Activated CD4-positive, alpha-beta T cell treated with anti-CD3 and anti-CD28 coated beads, Interleukin-2, amount 10 ng/mL, durations not matched to agents 24 days and 14 days (primary cell): Measurements from ENCODE around the gene KCND3. TPM values are rescaled to one million over a fixed set of nuclear protein-coding genes. Genes with fewer than 3 reads are reported as not detected.

ENCODE experiments used
- DNase-seq: peaks from one replicate; pipeline ENCODE4 v3.0.0; 2022
- H3K27ac Mint-ChIP-seq: one replicate; pipeline ENCODE4 v1.8.0; 2022; ENCODE audit warnings: mild to moderate bottlenecking, mixed read lengths
- H3K27me3 Mint-ChIP-seq: one replicate; pipeline ENCODE4 v1.8.0; 2022; ENCODE audit warnings: mixed read lengths
- H3K36me3 Mint-ChIP-seq: one replicate; pipeline ENCODE4 v1.8.0; 2022; ENCODE audit warnings: low read depth, mild to moderate bottlenecking, mixed read lengths
- H3K4me1 Mint-ChIP-seq: one replicate; pipeline ENCODE4 v1.8.0; 2021; ENCODE audit warnings: mixed read lengths
- H3K4me3 Mint-ChIP-seq: one replicate; pipeline ENCODE4 v1.8.0; 2022; ENCODE audit warnings: mild to moderate bottlenecking, moderate library complexity, mixed read lengths
- H3K9me3 Mint-ChIP-seq: one replicate; pipeline ENCODE4 v1.8.0; 2021; ENCODE audit warnings: mixed read lengths
- intact Hi-C: fragments of 100-400 bp; cut with micrococcal nuclease; formaldehyde crosslinking; loops from one replicate; pipeline ENCODE4 v1.15.1; 2023
- total RNA-seq: library from RNA; stranded (reverse); gene quantifications from 2 replicates; pipeline ENCODE4 v1.2.3, GENCODE V29; 2022

The KCND3 gene
- total RNA-seq, 1 donor from 2014 or later = not detected

- Mint-ChIP-seq H3K27ac (peak overlapping the region; percentile 23), H3K4me1 (peaks cover 27% of the 10 kb centered on the region), H3K27me3 (peaks cover 45% of the 10 kb centered on the region), H3K4me3 (peak overlapping the region; percentile 96), H3K36me3 (no peaks in the 10 kb centered on the region), H3K9me3 (no peaks in the 10 kb centered on the region)
- intact Hi-C loops = loop anchor here (2.0 to 5.0 kb wide), 2 partner anchors 23 to 1101 kb away; no protein-coding TSS in a partner anchor
- no peak for DNase-seq
These were observed 251.4 kb downstream of the KCND3 start for GRCh38 chr1:111738133-111738435.

- Mint-ChIP-seq H3K27me3 (peaks cover 41% of the 10 kb centered on the region), H3K4me3 (peak overlapping the region; percentile 96), H3K9me3 (no peaks in the 10 kb centered on the region), H3K27ac (peak overlapping the region; percentile 23), H3K4me1 (peaks cover 28% of the 10 kb centered on the region), H3K36me3 (no peaks in the 10 kb centered on the region)
- intact Hi-C loops = loop anchor here (2.0 to 5.0 kb wide), 2 partner anchors 23 to 1100 kb away; no protein-coding TSS in a partner anchor
- DNase-seq = no peak
These were observed 252.0 kb downstream of the KCND3 start for GRCh38 chr1:111737216-111738132.

- no peaks in the 10 kb centered on the region for H3K36me3 Mint-ChIP-seq
- DNase-seq = no peak
- H3K27ac Mint-ChIP-seq = no peak overlapping the region
- H3K4me1 Mint-ChIP-seq = peaks cover 28% of the 10 kb centered on the region
- H3K9me3 Mint-ChIP-seq = no peaks in the 10 kb centered on the region
- H3K27me3 Mint-ChIP-seq = peaks cover 33% of the 10 kb centered on the region
- H3K4me3 Mint-ChIP-seq = peak overlapping the region; percentile 96
- intact Hi-C loops = loop anchor here (5.0 kb wide), 1 partner anchor 1099 kb away; no protein-coding TSS in a partner anchor
These were observed 252.8 kb downstream of the KCND3 start for GRCh38 chr1:111736548-111737215.

GRCh38 chr1:111735858-111736544 is 253.5 kb downstream of the KCND3 start:
- no peaks in the 10 kb centered on the region for H3K36me3 Mint-ChIP-seq
- intact Hi-C loops = loop anchor here (5.0 kb wide), 1 partner anchor 1099 kb away; no protein-coding TSS in a partner anchor
- H3K27ac Mint-ChIP-seq = no peak overlapping the region

GRCh38 chr1:111735321-111735720 is 254.1 kb downstream of the KCND3 start:
- Mint-ChIP-seq H3K27me3 (peaks cover 19% of the 10 kb centered on the region), H3K36me3 (no peaks in the 10 kb centered on the region), H3K27ac (no peak overlapping the region), H3K4me1 (peaks cover 22% of the 10 kb centered on the region), H3K4me3 (no peak overlapping the region), H3K9me3 (no peaks in the 10 kb centered on the region)
- no peak for DNase-seq
- intact Hi-C loops = loop anchor here (5.0 kb wide), 1 partner anchor 1098 kb away; no protein-coding TSS in a partner anchor

More at GRCh38 chr1:111735858-111736544, 253.5 kb downstream of the KCND3 start:
- DNase-seq = no peak
- Mint-ChIP-seq H3K27me3 (peaks cover 26% of the 10 kb centered on the region), H3K4me3 (no peak overlapping the region), H3K9me3 (no peaks in the 10 kb centered on the region), H3K4me1 (peaks cover 28% of the 10 kb centered on the region)

- no peak for DNase-seq
- no peaks in the 10 kb centered on the region for H3K9me3 Mint-ChIP-seq
- no peak overlapping the region for H3K4me3 Mint-ChIP-seq
- H3K4me1 Mint-ChIP-seq = peaks cover 21% of the 10 kb centered on the region
- intact Hi-C loops = loop anchor here (5.0 kb wide), 1 partner anchor 1098 kb away; no protein-coding TSS in a partner anchor
- no peaks in the 10 kb centered on the region for H3K36me3 Mint-ChIP-seq
- no peak overlapping the region for H3K27ac Mint-ChIP-seq
- H3K27me3 Mint-ChIP-seq = peaks cover 17% of the 10 kb centered on the region
These were observed 254.6 kb downstream of the KCND3 start for GRCh38 chr1:111734856-111735255.

- no peaks in the 10 kb centered on the region for H3K9me3 Mint-ChIP-seq
- DNase-seq = no peak
- H3K36me3 Mint-ChIP-seq = no peaks in the 10 kb centered on the region
- H3K27ac Mint-ChIP-seq = no peak overlapping the region
- H3K27me3 Mint-ChIP-seq = peaks cover 15% of the 10 kb centered on the region
- H3K4me1 Mint-ChIP-seq = peaks cover 20% of the 10 kb centered on the region
- intact Hi-C loops = no loop called here
- no peak overlapping the region for H3K4me3 Mint-ChIP-seq
These were observed 255.0 kb downstream of the KCND3 start for GRCh38 chr1:111734426-111734825.

- Mint-ChIP-seq H3K36me3 (no peaks in the 10 kb centered on the region), H3K9me3 (no peaks in the 10 kb centered on the region), H3K27me3 (peaks cover 15% of the 10 kb centered on the region), H3K27ac (no peak overlapping the region), H3K4me1 (peaks cover 20% of the 10 kb centered on the region), H3K4me3 (no peak overlapping the region)
- DNase-seq = no peak
- intact Hi-C loops = no loop called here
These were observed 255.5 kb downstream of the KCND3 start for GRCh38 chr1:111733992-111734341.

- H3K36me3 Mint-ChIP-seq = no peaks in the 10 kb centered on the region
- DNase-seq = no peak
- no peaks in the 10 kb centered on the region for H3K9me3 Mint-ChIP-seq
- peaks cover 17% of the 10 kb centered on the region for H3K4me1 Mint-ChIP-seq
- peaks cover 12% of the 10 kb centered on the region for H3K27me3 Mint-ChIP-seq
- no peak overlapping the region for H3K4me3 Mint-ChIP-seq
- H3K27ac Mint-ChIP-seq = peak overlapping the region; percentile 7
- intact Hi-C loops = no loop called here
These were observed 256.1 kb downstream of the KCND3 start for GRCh38 chr1:111733183-111733991.

- Mint-ChIP-seq H3K4me3 (no peak overlapping the region), H3K36me3 (no peaks in the 10 kb centered on the region), H3K27me3 (peaks cover 9% of the 10 kb centered on the region), H3K4me1 (peaks cover 13% of the 10 kb centered on the region), H3K9me3 (no peaks in the 10 kb centered on the region), H3K27ac (no peak overlapping the region)
- intact Hi-C loops = no loop called here
- DNase-seq = no peak
These were observed 256.8 kb downstream of the KCND3 start for GRCh38 chr1:111732718-111733117.

GRCh38 chr1:111731956-111732355 is 257.5 kb downstream of the KCND3 start:
- no peaks in the 10 kb centered on the region for H3K36me3 Mint-ChIP-seq
- H3K27me3 Mint-ChIP-seq = peaks cover 2% of the 10 kb centered on the region
- DNase-seq = no peak
- H3K27ac Mint-ChIP-seq = no peak overlapping the region
- intact Hi-C loops = no loop called here
- no peaks in the 10 kb centered on the region for H3K9me3 Mint-ChIP-seq
- H3K4me1 Mint-ChIP-seq = peaks cover 7% of the 10 kb centered on the region
- H3K4me3 Mint-ChIP-seq = no peak overlapping the region

- intact Hi-C loops = no loop called here
- DNase-seq = no peak
- H3K27ac Mint-ChIP-seq = no peak overlapping the region
- no peaks in the 10 kb centered on the region for H3K27me3 Mint-ChIP-seq
- no peaks in the 10 kb centered on the region for H3K9me3 Mint-ChIP-seq
- no peaks in the 10 kb centered on the region for H3K36me3 Mint-ChIP-seq
- no peak overlapping the region for H3K4me3 Mint-ChIP-seq
- peaks cover 7% of the 10 kb centered on the region for H3K4me1 Mint-ChIP-seq
These were observed 258.8 kb downstream of the KCND3 start for GRCh38 chr1:111730706-111731105.
